Measurements from ENCODE around the gene UQCC5. TPM values are rescaled to one million over a fixed set of nuclear protein-coding genes. Genes with fewer than 3 reads are reported as not detected.

Gene UQCC5
- total RNA-seq, 1 donor from 2014 or later, result 58.7 TPM

GRCh38 chr3:52502001-52502400 lies 34.4 kb upstream of the UQCC5 start:
- no peak for ATAC-seq
- intact Hi-C loops (cut with micrococcal nuclease), result no loop called here
- DNase-seq, result no peak

DNA sequence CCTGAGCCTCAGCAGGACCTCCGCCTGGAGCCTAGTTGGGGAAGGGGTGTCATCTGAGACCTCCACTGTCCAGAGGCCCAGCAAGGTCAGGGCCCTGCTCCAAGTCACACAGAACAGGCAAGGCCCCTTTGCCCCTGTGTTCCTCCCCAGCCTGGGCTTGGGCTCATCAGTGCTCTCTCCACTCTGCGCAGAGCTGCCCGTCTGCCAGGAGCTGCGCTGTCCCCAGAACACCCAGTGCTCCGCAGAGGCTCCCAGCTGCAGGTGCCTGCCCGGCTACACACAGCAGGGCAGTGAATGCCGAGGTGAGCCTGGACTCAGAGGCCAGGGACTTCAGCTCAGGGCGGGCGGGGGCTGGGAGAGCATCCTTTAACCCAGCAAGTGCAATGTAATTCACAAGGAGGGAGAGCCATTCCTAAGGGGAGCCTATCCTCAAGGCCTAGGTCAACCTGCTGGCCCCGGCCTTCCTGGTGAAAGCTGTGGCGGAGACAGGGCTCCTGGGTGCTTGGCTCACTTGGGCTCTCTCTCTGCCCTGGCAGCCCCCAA lies 33.5 kb upstream of the UQCC5 start:
- no peak for ATAC-seq
- no peak for DNase-seq
- intact Hi-C loops (cut with micrococcal nuclease), result no loop called here

DNA sequence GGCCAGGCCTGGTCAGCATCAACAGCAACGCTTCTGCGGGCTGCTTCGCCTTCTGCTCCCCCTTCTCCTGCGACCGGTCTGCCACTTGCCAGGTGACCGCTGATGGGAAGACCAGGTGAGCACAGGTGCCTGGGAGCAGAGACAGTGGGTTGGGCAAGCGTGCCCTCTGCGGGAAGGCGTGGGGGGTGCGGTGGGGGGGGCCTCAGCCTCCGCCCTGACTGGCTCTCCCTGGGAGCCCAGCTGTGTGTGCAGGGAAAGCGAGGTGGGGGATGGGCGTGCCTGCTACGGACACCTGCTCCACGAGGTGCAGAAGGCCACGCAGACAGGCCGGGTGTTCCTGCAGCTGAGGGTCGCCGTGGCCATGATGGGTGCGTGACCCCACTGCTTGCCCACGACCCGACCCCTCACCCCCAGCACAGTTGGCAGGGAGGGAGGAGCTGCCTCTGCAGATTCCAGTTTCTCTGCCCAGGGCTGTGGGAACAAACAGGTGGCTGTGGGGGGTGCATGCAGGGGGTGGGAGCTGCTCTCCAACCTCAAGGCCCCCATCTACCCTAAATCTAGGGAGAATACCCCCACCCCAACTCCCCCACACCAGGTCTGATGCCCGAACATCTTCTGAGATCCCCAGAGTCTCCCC lies 32.5 kb upstream of the UQCC5 start:
- DNase-seq, result no peak

DNA sequence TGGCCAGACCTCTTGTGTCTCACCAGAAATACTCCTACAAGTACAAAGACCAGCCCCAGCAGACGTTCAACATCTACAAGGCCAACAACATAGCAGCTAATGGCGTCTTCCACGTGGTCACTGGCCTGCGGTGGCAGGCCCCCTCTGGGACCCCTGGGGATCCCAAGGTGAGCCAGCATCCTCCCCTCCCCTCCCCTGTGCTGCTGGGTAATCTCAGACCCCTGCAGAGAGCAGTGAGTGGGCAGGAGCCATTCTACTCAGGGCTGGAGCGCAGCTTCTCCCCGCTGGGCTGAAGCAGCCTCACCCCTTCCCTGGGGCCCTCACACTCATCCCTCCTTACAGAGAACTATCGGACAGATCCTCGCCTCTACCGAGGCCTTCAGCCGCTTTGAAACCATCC lies 31.4 kb upstream of the UQCC5 start:
- intact Hi-C loops (cut with micrococcal nuclease), result no loop called here

More for the DNA sequence above, 32.5 kb upstream of the UQCC5 start:
- intact Hi-C loops (cut with micrococcal nuclease), result no loop called here
- ATAC-seq, result no peak

GRCh38 chr3:52506266-52506966 lies 30.0 kb upstream of the UQCC5 start:
- ATAC-seq, result no peak
- no peak for DNase-seq
- intact Hi-C loops (cut with micrococcal nuclease), result no loop called here

More for the DNA sequence above, 31.4 kb upstream of the UQCC5 start:
- DNase-seq (no peak), ATAC-seq (no peak)

GRCh38 chr3:52507359-52507758 lies 29.0 kb upstream of the UQCC5 start:
- intact Hi-C loops (cut with micrococcal nuclease), result no loop called here
- ATAC-seq, result no peak
- DNase-seq, result no peak

DNA sequence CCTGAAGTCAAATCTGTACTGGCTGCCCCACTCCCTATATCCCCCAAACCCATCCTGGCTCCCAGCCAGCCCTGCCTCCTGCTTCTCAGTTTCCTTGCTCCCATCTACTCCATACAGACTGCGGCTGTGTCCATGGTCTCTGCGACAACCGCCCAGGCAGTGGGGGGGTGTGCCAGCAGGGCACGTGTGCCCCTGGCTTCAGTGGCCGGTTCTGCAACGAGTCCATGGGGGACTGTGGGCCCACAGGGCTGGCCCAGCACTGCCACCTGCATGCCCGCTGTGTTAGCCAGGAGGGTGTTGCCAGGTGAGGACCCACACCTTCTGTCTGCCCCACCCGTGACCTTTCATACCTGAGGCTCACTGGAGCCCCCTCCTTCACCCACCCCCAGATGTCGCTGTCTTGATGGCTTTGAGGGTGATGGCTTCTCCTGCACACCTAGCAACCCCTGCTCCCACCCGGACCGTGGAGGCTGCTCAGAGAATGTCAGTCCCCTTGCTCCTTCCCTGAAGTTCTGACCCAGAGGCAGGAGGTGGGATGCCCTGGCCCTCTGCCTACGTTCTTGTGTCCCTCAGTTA lies 26.6 kb upstream of the UQCC5 start:
- no peak for ATAC-seq
- no peak for DNase-seq
- intact Hi-C loops (cut with micrococcal nuclease), result no loop called here

- ATAC-seq, result no peak
- intact Hi-C loops (cut with micrococcal nuclease), result no loop called here
- no peak for DNase-seq
Observed at GRCh38 chr3:52511509-52511908, 24.9 kb upstream of the UQCC5 start.

- intact Hi-C loops (cut with micrococcal nuclease), result no loop called here
- DNase-seq, result no peak
- no peak for ATAC-seq
Observed at GRCh38 chr3:52512105-52512504, 24.3 kb upstream of the UQCC5 start.

- intact Hi-C loops (cut with micrococcal nuclease), result no loop called here
- no peak for DNase-seq
- ATAC-seq, result no peak
Observed at GRCh38 chr3:52512727-52513126, 23.7 kb upstream of the UQCC5 start.

- intact Hi-C loops (cut with micrococcal nuclease), result no loop called here
- no peak for DNase-seq
- no peak for ATAC-seq
Observed at GRCh38 chr3:52513281-52513680, 23.1 kb upstream of the UQCC5 start.

DNA sequence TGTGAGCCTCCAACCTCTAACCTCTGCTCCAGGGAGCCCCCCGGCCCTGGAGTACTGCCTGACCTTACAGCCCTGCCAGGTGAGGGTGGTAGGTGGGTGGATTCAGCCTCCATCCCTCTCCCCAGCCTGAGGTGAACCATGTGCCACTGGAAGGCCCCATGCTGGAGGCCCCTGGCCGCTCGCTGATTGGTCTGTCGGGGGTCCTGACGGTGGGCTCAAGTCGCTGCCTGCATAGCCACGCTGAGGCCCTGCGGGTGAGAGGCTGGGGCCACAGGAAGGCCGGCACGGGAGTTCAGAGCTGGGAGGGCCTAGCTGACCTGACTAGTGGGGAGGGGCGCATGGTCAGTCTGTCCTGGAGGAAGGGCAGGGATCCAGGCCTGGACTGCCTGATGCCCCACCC lies 21.8 kb upstream of the UQCC5 start:
- no peak for ATAC-seq
- intact Hi-C loops (cut with micrococcal nuclease), result no loop called here

GRCh38 chr3:52515192-52515591 lies 21.2 kb upstream of the UQCC5 start:
- intact Hi-C loops (cut with micrococcal nuclease), result no loop called here
- no peak for ATAC-seq
- DNase-seq, result no peak

More for the DNA sequence above, 21.8 kb upstream of the UQCC5 start:
- DNase-seq, result no peak

DNA sequence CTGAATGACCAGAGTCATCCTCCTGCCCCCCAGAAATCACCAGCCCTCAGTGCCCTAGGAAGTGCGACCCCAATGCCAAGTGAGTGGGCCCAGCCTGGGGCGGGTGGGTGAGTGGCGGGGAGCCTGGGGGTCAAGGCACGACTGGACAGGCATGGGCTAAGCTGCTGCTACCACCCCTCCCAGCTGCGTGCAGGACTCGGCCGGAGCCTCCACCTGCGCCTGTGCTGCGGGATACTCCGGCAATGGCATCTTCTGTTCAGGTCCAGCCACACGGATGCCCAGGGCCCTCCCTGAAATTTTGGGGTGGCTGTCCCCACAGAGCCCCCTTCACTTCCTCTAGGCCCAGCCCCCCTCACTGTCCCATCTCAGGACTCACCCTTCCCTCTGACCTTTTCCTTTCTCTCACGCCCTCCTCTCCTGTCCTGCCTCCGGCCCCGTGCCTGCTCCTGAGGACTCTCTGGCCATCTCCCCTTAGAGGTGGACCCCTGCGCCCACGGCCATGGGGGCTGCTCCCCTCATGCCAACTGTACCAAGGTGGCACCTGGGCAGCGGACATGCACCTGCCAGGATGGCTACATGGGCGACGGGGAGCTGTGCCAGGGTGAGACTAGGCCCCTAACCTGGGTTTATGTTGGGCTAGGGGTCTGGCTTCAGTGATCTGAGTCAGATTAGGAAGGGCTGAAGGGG lies 19.8 kb upstream of the UQCC5 start:
- no peak for ATAC-seq
- intact Hi-C loops (cut with micrococcal nuclease), result no loop called here
- DNase-seq, result no peak

GRCh38 chr3:52517796-52518722 lies 18.3 kb upstream of the UQCC5 start:
- intact Hi-C loops (cut with micrococcal nuclease), result no loop called here
- no peak for DNase-seq
- no peak for ATAC-seq

- ATAC-seq (peak; percentile 44), DNase-seq (peak; percentile 63)
- intact Hi-C loops (cut with micrococcal nuclease), result no loop called here
Observed at GRCh38 chr3:52518723-52519444, 17.5 kb upstream of the UQCC5 start.

DNA sequence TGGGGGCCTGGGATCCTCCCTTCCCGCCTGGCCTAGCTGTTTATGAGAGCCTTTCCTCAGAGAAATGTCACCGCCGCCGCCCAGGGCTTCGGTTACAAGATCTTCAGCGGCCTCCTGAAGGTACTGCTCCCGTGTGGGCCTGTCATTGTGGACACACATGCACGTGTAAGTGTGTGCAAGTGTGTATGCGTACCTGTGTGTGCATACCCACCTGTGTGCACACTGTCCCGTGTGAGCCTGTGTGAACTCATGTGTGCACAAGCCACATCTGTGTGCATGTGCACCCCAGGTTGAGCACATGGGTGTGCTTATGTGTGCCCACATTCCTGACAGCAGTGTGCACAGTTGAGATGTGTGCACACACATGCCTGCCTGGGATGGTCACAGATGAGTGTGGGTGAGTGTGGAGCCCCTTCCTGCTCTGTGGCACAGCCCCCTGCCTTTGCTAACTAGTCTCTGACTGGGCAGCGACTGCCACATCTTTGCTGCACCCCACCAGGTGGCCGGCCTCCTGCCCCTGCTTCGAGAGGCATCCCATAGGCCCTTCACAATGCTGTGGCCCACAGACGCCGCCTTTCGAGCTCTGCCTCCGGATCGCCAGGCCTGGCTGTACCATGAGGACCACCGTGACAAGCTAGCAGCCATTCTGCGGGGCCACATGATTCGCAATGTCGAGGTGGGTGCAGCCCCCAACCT lies 16.8 kb upstream of the UQCC5 start:
- intact Hi-C loops (cut with micrococcal nuclease), result no loop called here
- DNase-seq, result no peak

More for the DNA sequence above, 16.8 kb upstream of the UQCC5 start:
- no peak for ATAC-seq
